DND-41 (cell line): ENCODE measurements around the gene SND1.

ENCODE experiments used
- CTCF ChIP-seq: IDR thresholded peaks from 2 replicates; pipeline ENCODE4 v1.5.1; 2012; ENCODE audit warnings: borderline replicate concordance, low read length, moderate library complexity, mild to moderate bottlenecking; ENCODE audit not compliant: poor library complexity, severe bottlenecking; ENCODE audit errors: extremely low read depth
- EZH2 ChIP-seq: IDR thresholded peaks from 3 replicates; pipeline ENCODE4 v1.6.1; 2012; ENCODE audit warnings: borderline replicate concordance, low read depth, mild to moderate bottlenecking, moderate library complexity, low read length, inconsistent platforms; ENCODE audit not compliant: severe bottlenecking

- TF ChIP-seq CTCF (no peak), EZH2 (no peak)
These were observed 102.5 kb downstream of the SND1 start for GRCh38 chr7:127754457-127754856.
